Mucosa of stomach (tissue), 1 donor: ENCODE measurements around the gene TGFBR3L.

Experiments
- H3K27me3 ChIP-seq: one replicate; pipeline ENCODE4 v1.7.0; 2013; ENCODE audit warnings: mild to moderate bottlenecking, low read length; ENCODE audit not compliant: control insufficient read depth, insufficient read depth
- H3K36me3 ChIP-seq: one replicate; pipeline ENCODE4 v1.7.0; 2013; ENCODE audit warnings: low read length; ENCODE audit not compliant: control insufficient read depth, insufficient read depth
- H3K4me1 ChIP-seq: one replicate; pipeline ENCODE4 v1.7.0; 2013; ENCODE audit warnings: mild to moderate bottlenecking, low read length; ENCODE audit not compliant: control insufficient read depth, insufficient read depth
- H3K4me3 ChIP-seq: one replicate; pipeline ENCODE4 v1.7.0; 2013; ENCODE audit warnings: low read length
- H3K9ac ChIP-seq: one replicate; pipeline ENCODE4 v1.7.0; 2013; ENCODE audit warnings: mild to moderate bottlenecking, low read length, moderate library complexity
- H3K9me3 ChIP-seq: one replicate; pipeline ENCODE4 v1.7.0; 2013; ENCODE audit warnings: mild to moderate bottlenecking, low read length, moderate library complexity; ENCODE audit not compliant: control insufficient read depth
- donor health status: Pancreatic carcinoma.

Gene TGFBR3L

DNA sequence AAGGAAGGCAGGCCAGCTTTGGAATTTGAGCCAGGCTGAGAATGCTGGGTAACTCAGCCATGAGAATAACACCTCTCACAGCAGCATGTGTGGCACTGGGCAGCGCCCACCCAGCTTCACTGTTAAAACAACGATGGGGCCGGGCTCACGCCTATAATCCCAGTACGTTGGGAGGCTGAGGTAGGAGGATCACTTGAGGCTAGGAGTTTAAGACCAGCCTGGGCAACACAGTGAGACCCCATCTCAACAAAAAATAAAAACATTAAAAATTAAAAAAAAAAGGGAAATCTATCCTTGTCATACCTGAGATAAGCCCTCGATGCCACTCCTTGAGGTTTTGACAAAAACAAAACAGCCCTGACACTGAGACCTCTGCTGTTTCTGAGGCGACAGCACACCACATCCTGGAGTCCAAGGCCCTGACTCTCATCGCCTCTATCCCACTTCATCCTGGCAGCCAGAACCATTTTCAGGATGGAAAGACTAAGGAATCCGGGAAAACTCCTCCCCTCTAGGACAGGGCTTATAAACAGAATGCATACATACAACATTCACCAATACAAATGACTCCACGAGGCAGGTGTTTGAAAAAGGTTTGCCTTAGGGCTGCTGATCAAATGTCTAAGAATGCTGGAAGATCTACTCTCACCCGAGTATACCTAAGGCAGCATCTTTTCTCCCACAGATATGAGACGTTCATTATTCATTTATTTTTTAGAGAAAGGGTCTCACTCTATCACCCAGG is 51.5 kb downstream of the TGFBR3L start:
- Histone ChIP-seq H3K9me3 (no peaks in the 10 kb centered on the region), H3K36me3 (no peaks in the 10 kb centered on the region), H3K9ac (no peak overlapping the region), H3K4me1 (peaks cover 4% of the 10 kb centered on the region), H3K4me3 (no peak overlapping the region), H3K27me3 (no peaks in the 10 kb centered on the region)

DNA sequence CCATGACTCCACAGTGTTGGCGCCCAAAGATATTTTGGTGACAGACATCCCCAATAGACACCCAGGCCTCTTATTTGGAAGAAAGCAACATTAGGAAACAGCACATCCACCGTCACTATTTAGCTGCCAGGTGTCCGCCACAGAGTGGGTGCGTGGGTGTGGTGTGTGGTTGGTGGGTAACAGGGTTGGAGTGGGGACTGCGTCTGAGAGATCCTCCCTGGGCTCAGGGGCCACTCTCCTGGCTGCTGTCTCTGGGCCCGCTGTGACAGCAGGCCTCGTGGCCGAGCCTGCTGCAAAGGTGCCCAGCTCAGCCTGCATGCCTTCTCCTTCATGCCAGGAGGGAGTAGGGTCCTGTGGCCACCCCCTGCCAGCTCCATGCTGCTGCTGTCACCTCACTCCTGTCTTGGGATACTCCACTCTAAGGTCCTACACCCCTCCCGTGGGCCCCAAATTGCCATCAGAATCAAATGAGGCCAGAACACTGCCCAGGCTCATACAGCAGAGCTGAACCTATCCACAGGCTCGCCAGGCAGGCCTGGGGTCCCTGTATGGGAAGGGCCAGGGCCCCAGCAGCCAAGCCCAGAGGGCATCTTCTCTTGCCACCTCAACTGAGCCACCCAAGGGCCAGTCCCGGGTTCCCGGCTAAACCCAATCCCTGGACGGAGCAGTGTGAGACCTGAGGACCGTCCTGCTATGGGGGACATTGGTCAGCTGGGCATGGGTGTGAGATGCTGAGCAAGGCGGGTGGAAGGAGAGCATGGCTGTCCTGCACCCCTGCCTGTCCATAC is 53.6 kb downstream of the TGFBR3L start:
- H3K4me3 ChIP-seq = no peak overlapping the region
- H3K9ac ChIP-seq = no peak overlapping the region
- H3K4me1 ChIP-seq = peaks cover 4% of the 10 kb centered on the region
- H3K36me3 ChIP-seq = peaks cover 10% of the 10 kb centered on the region
- no peaks in the 10 kb centered on the region for H3K27me3 ChIP-seq
- H3K9me3 ChIP-seq = no peaks in the 10 kb centered on the region
